Osteoblast (primary cell): Measurements from ENCODE around the gene CIART. TPM values are rescaled to one million over a fixed set of nuclear protein-coding genes. Genes with fewer than 3 reads are reported as not detected.

Experiments
- DNase-seq: peaks from one replicate; pipeline ENCODE4 v3.0.0; 2011; ENCODE audit warnings: low spot score, mixed read lengths; ENCODE audit not compliant: insufficient read length; ENCODE audit errors: missing footprints
- H2AFZ ChIP-seq: 2 replicates; pipeline ENCODE4 v1.6.0; 2011; ENCODE audit warnings: mild to moderate bottlenecking, low read length
- H3K27ac ChIP-seq: 2 replicates; pipeline ENCODE4 v1.5.1; 2011; ENCODE audit warnings: mild to moderate bottlenecking, low read depth, low read length, moderate library complexity
- H3K27me3 ChIP-seq: 2 replicates; pipeline ENCODE4 v1.6.0; 2012; ENCODE audit warnings: mild to moderate bottlenecking, control low read depth, inconsistent platforms, low read length, moderate library complexity; ENCODE audit not compliant: insufficient read depth
- H3K36me3 ChIP-seq: 2 replicates; pipeline ENCODE4 v1.5.1; 2011; ENCODE audit warnings: mild to moderate bottlenecking, low read length, control low read depth, moderate library complexity; ENCODE audit not compliant: insufficient read depth
- H3K4me1 ChIP-seq: 2 replicates; pipeline ENCODE4 v1.5.1; 2011; ENCODE audit warnings: mild to moderate bottlenecking, low read length, control low read depth, moderate library complexity; ENCODE audit not compliant: insufficient read depth
- H3K4me2 ChIP-seq: 2 replicates; pipeline ENCODE4 v1.6.0; 2011; ENCODE audit warnings: mild to moderate bottlenecking, low read length; ENCODE audit not compliant: insufficient read depth
- H3K4me3 ChIP-seq: fragments of 200-600 bp; sonication (generic); 3 replicates; pipeline ENCODE4 v1.5.1; 2012; ENCODE audit warnings: mild to moderate bottlenecking, low read length, inconsistent platforms; ENCODE audit not compliant: insufficient read depth
- H3K79me2 ChIP-seq: 2 replicates; pipeline ENCODE4 v1.6.0; 2012; ENCODE audit warnings: mild to moderate bottlenecking, low read length, control low read depth, inconsistent platforms; ENCODE audit not compliant: insufficient read depth
- H3K9me3 ChIP-seq: 2 replicates; pipeline ENCODE4 v1.5.1; 2011; ENCODE audit warnings: low read depth, low read length, control low read depth
- H4K20me1 ChIP-seq: 2 replicates; pipeline ENCODE4 v1.6.0; 2012; ENCODE audit warnings: mild to moderate bottlenecking, low read length, control low read depth; ENCODE audit not compliant: insufficient read depth
- CTCF ChIP-seq: IDR thresholded peaks from 2 replicates; pipeline ENCODE4 v1.5.1; 2011; ENCODE audit warnings: mild to moderate bottlenecking, low read depth, low read length, moderate library complexity; ENCODE audit errors: extremely low read depth
- total RNA-seq: library from RNA; depleted of rRNA; stranded (reverse); fragments of >200 nt; gene quantifications from 2 replicates; pipeline ENCODE4 v1.2.3, GENCODE V29; 2012

Gene CIART
- total RNA-seq, 1 donor, result 16.3 TPM

- H3K36me3 ChIP-seq, result peaks cover 5% of the 10 kb centered on the region
- no peaks in the 10 kb centered on the region for H3K9me3 ChIP-seq
- peak overlapping the region; percentile 60 for H3K27ac ChIP-seq
- peaks cover 16% of the 10 kb centered on the region for H3K4me1 ChIP-seq
- no peaks in the 10 kb centered on the region for H3K27me3 ChIP-seq
- H4K20me1 ChIP-seq, result no peaks in the 10 kb centered on the region
- peak overlapping the region; percentile 72 for H3K4me3 ChIP-seq
- DNase-seq, result peak; percentile 92
- H3K79me2 ChIP-seq, result peaks cover 43% of the 10 kb centered on the region
- peak overlapping the region; percentile 87 for H2AFZ ChIP-seq
- no peak for TF ChIP-seq CTCF
- H3K4me2 ChIP-seq, result peak overlapping the region; percentile 99
Observed at GRCh38 chr1:150234566-150235293, 47.6 kb upstream of the CIART start.

- Histone ChIP-seq H3K36me3 (peaks cover 5% of the 10 kb centered on the region), H3K4me3 (peak overlapping the region; percentile 72), H3K79me2 (peaks cover 43% of the 10 kb centered on the region), H4K20me1 (no peaks in the 10 kb centered on the region), H3K9me3 (no peaks in the 10 kb centered on the region), H2AFZ (peak overlapping the region; percentile 87), H3K4me1 (peaks cover 16% of the 10 kb centered on the region), H3K27ac (peak overlapping the region; percentile 60), H3K4me2 (peak overlapping the region; percentile 99), H3K27me3 (no peaks in the 10 kb centered on the region)
- no peak for TF ChIP-seq CTCF
- peak; percentile 91 for DNase-seq
Observed at GRCh38 chr1:150235294-150235851, 47.0 kb upstream of the CIART start.

GRCh38 chr1:150235852-150236613 lies 46.3 kb upstream of the CIART start, which contains the start of gene ANP32E:
Gene ANP32E (minus strand): TSS chr1:150236112. CDS start chr1:150235786, 326 bp downstream.
- Histone ChIP-seq H3K9me3 (no peaks in the 10 kb centered on the region), H4K20me1 (no peaks in the 10 kb centered on the region), H3K27me3 (no peaks in the 10 kb centered on the region), H3K4me1 (peaks cover 16% of the 10 kb centered on the region), H3K27ac (peak within 1 kb of the TSS; percentile 60), H3K36me3 (peaks cover 3% of the 10 kb centered on the region), H2AFZ (peak within 1 kb of the TSS; percentile 96), H3K4me2 (peak within 1 kb of the TSS; percentile 99), H3K79me2 (peaks cover 40% of the 10 kb centered on the region), H3K4me3 (peak within 1 kb of the TSS; percentile 72)
- no peak for TF ChIP-seq CTCF
- DNase-seq, result peak; percentile 97
